Measurements from ENCODE around the gene PSD.

The PSD gene

DNA sequence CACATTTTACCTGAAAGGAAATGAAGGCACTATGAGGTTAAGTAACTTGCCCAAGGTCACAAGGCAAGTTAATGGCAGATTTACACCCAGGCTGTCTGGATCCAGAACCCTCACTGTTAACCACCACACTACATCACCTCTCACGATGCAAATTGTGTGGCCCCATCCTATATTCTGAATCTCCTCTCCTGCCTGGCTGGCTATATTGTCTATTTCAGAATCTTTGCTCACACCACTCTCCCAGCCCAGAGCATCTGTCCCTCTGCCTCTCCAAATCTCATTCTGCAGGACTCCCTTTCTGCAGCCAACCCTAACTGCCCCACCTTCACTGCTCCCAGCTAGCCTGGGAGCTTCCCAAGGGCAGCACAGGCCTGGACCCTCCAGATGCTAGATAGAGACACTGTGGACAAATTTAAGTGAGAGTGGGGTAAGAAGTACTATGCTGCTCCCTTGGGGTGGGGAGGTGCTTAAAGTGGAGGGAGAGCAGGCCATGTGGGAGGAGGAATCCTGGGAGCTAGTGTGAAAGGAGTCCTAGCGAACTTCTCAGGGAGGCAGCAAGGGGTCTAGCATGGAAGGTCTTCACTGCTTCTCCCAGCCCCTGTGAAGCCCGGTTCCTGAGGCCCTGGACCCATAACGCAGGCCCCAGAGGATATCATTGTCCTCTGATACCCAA, 13.0 kb upstream of the PSD start:
- peaks cover 11% of the 10 kb centered on the region for H3K36me3 ChIP-seq (ENCODE audit: low read depth)
- DNase-seq (ENCODE audit: low spot score) (no peak), ATAC-seq (ENCODE audit: low read depth) (peak; percentile 7; the same call in 1 of the 3 replicates)

DNA sequence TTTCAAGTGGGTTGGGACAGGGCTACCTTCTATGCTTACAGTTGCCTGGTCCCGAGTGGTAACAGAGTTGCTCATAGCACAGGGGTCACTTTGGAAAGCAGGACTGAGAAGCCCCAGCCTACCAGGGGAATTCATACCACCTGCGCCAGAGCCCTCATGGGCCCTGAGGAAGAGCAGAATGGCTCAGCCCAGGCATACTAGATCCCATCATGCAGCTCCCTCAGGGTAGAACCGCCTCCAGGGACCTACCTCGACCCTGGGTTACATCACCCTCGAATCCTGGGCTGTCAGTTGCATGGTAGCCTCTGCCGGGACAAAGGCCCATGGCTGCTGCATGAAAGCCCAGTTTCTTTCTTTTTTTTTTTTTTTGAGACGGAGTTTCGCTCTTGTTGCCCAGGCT, 10.9 kb upstream of the PSD start:
- Histone ChIP-seq H3K4me1 (ENCODE audit: insufficient read depth, poor library complexity, severe bottlenecking) (peaks cover 5% of the 10 kb centered on the region), H3K27ac (ENCODE audit: poor library complexity, severe bottlenecking) (no peak overlapping the region), H3K9me3 (ENCODE audit: severe bottlenecking) (no peaks in the 10 kb centered on the region), H3K27me3 (ENCODE audit: insufficient read depth, poor library complexity, severe bottlenecking) (no peaks in the 10 kb centered on the region), H3K36me3 (ENCODE audit: low read depth) (peaks cover 11% of the 10 kb centered on the region), H3K4me3 (ENCODE audit: severe bottlenecking) (no peak overlapping the region)
- ATAC-seq (ENCODE audit: low read depth) = no peak
- no peak for DNase-seq (ENCODE audit: low spot score)
- TF ChIP-seq, protein P1, sequence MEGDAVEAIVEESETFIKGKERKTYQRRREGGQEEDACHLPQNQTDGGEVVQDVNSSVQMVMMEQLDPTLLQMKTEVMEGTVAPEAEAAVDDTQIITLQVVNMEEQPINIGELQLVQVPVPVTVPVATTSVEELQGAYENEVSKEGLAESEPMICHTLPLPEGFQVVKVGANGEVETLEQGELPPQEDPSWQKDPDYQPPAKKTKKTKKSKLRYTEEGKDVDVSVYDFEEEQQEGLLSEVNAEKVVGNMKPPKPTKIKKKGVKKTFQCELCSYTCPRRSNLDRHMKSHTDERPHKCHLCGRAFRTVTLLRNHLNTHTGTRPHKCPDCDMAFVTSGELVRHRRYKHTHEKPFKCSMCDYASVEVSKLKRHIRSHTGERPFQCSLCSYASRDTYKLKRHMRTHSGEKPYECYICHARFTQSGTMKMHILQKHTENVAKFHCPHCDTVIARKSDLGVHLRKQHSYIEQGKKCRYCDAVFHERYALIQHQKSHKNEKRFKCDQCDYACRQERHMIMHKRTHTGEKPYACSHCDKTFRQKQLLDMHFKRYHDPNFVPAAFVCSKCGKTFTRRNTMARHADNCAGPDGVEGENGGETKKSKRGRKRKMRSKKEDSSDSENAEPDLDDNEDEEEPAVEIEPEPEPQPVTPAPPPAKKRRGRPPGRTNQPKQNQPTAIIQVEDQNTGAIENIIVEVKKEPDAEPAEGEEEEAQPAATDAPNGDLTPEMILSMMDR (IDR thresholded peaks at IDR 0.05; ENCODE audit: poor library complexity, severe bottlenecking) = no peak

More for the DNA sequence above, 13.0 kb upstream of the PSD start:
- Histone ChIP-seq H3K27me3 (ENCODE audit: insufficient read depth, poor library complexity, severe bottlenecking) (no peaks in the 10 kb centered on the region), H3K9me3 (ENCODE audit: severe bottlenecking) (no peaks in the 10 kb centered on the region), H3K4me3 (ENCODE audit: severe bottlenecking) (peak overlapping the region; percentile 65), H3K4me1 (ENCODE audit: insufficient read depth, poor library complexity, severe bottlenecking) (peaks cover 10% of the 10 kb centered on the region), H3K27ac (ENCODE audit: poor library complexity, severe bottlenecking) (peak overlapping the region; percentile 56)
- TF ChIP-seq, protein P1 (IDR thresholded peaks at IDR 0.05; ENCODE audit: poor library complexity, severe bottlenecking) = no peak

DNA sequence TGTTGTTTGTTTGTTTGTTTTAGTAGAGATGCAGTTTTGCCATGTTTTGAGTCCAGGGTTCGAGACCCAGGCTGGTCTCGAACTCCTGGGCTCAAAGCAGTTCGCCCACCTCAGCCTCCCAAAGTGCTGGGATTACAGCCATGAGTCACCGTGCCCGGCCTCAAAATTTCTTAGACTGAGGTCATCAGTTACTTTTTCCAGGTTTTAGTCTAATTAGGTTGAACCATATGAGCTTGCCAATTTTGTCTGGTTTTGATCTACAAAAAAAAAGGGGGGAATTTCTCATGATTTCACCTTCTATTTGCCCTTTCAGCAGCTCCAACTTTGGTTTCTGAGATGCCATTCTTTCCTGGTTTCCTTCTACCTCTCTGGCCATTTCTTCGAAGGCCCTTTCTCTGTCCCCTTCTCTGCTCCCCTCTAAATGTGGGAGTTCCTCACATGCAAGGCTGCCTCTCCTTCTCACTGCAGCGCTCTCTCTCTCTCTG, 8.3 kb upstream of the PSD start:
- Histone ChIP-seq H3K27me3 (ENCODE audit: insufficient read depth, poor library complexity, severe bottlenecking) (no peaks in the 10 kb centered on the region), H3K4me3 (ENCODE audit: severe bottlenecking) (no peak overlapping the region), H3K9me3 (ENCODE audit: severe bottlenecking) (no peaks in the 10 kb centered on the region), H3K4me1 (ENCODE audit: insufficient read depth, poor library complexity, severe bottlenecking) (peaks cover 5% of the 10 kb centered on the region), H3K27ac (ENCODE audit: poor library complexity, severe bottlenecking) (no peak overlapping the region), H3K36me3 (ENCODE audit: low read depth) (peaks cover 18% of the 10 kb centered on the region)
- ATAC-seq (ENCODE audit: low read depth) (no peak), DNase-seq (ENCODE audit: low spot score) (no peak)
- TF ChIP-seq, protein P1 (IDR thresholded peaks at IDR 0.05; ENCODE audit: poor library complexity, severe bottlenecking) = no peak

DNA sequence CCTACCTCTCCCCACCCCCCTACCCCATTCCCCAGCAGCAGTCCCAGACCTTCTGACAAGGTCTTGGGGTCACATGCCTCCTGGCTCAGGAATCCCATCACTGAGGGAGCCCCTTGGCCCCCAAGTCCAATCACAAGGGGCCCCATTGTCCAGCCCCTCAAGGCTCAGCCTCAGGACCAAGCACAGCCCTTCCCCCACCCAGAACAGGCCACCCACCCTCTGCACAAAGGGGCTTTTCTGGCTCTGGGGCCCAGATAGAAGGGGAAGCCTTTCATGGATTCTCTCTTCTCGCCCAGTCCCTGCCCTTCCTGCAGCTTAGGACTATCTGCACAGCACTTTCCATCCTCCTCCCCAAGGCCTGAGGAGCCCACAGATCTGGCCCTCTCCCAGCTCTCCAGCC, 6.9 kb upstream of the PSD start:
- TF ChIP-seq, protein P1 (IDR thresholded peaks at IDR 0.05; ENCODE audit: poor library complexity, severe bottlenecking) = no peak
- Histone ChIP-seq H3K4me3 (ENCODE audit: severe bottlenecking) (no peak overlapping the region), H3K27me3 (ENCODE audit: insufficient read depth, poor library complexity, severe bottlenecking) (no peaks in the 10 kb centered on the region), H3K36me3 (ENCODE audit: low read depth) (peaks cover 10% of the 10 kb centered on the region), H3K27ac (ENCODE audit: poor library complexity, severe bottlenecking) (no peak overlapping the region), H3K9me3 (ENCODE audit: severe bottlenecking) (no peaks in the 10 kb centered on the region), H3K4me1 (ENCODE audit: insufficient read depth, poor library complexity, severe bottlenecking) (no peaks in the 10 kb centered on the region)
- ATAC-seq (ENCODE audit: low read depth) (no peak), DNase-seq (ENCODE audit: low spot score) (no peak)

DNA sequence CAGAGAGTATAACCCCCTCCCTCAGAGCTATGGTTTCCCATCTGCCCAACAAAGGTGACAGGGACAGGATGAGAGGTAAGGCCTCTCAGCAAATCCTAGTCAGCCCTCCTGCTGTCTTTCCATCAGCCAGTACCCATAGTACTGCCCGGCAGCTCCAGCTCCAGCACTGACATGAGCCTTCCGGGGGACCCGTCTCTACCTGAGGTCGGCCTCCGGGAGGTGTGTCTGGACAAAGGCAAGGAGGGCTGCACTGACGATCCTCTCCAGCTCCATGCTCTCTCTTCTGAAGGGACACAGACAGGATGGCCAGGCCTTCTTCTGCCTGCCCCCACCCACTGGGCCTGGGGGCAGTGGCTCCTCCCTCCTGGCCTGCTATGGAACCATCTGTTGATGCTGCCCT, 6.3 kb upstream of the PSD start:
- TF ChIP-seq, protein P1 (IDR thresholded peaks at IDR 0.05; ENCODE audit: poor library complexity, severe bottlenecking) = no peak
- H3K36me3 ChIP-seq (ENCODE audit: low read depth) = peaks cover 7% of the 10 kb centered on the region
- H3K4me1 ChIP-seq (ENCODE audit: insufficient read depth, poor library complexity, severe bottlenecking) = no peaks in the 10 kb centered on the region
- no peaks in the 10 kb centered on the region for H3K27me3 ChIP-seq (ENCODE audit: insufficient read depth, poor library complexity, severe bottlenecking)
- no peak overlapping the region for H3K27ac ChIP-seq (ENCODE audit: poor library complexity, severe bottlenecking)
- ATAC-seq (ENCODE audit: low read depth) = no peak
- H3K4me3 ChIP-seq (ENCODE audit: severe bottlenecking) = no peak overlapping the region
- no peak for DNase-seq (ENCODE audit: low spot score)
- H3K9me3 ChIP-seq (ENCODE audit: severe bottlenecking) = no peaks in the 10 kb centered on the region

All from RWPE2 (cell line).